ENCODE results near the gene PRKAG2. TPM values are rescaled to one million over a fixed set of nuclear protein-coding genes. Genes with fewer than 3 reads are reported as not detected.

PRKAG2 gene
- total RNA-seq, 1 donor from 2014 or later: 130 TPM

DNA sequence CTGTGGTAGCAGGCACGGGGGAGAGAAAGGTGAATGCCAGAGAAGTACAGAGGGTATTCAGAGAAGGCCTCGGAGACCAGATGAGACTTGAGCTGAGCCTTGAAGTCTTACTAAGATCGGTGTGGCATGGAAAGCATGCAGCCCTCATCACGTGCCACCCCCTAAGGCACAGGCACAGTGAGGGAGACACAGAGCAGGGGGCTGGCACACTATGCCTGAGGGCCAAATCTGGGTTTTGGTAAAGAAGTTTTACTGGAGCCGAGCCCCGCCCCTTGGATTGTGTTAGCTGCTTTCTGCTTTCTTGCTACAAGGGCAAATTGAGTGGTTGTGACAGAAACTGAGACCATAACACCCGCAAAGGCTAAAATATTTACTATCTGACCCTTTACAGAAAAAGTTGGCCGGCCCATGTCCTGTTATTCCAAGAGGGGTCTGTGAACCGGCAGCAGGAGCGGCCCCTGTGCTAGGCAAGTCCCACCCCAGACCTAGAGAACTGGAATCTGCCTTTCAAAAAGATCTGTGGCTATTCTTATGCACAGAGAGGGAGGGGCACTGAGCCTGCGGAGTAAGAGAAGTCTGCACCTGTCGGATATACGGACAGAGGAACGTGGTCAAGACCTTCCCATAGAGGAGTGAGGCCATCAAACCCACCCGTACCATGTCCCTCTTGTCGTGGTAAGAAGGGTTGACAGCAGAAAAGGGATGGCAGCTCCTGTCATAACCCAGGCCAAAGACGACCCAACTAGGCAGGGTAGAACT is 247.9 kb downstream of the PRKAG2 start:
- no peak for TF ChIP-seq CTCF (IDR thresholded peaks at IDR 0.05; ENCODE audit: borderline replicate concordance)
- Histone ChIP-seq H3K4me1 (peaks cover 86% of the 10 kb centered on the region), H3K36me3 (peaks cover 8% of the 10 kb centered on the region), H3K27me3 (ENCODE audit: low read depth) (no peaks in the 10 kb centered on the region), H3K27ac (replicated peaks) (peak overlapping the region; percentile 55), H3K4me3 (peak overlapping the region; percentile 78), H3K9me3 (replicated peaks) (peaks cover 4% of the 10 kb centered on the region)
- intact Hi-C loops (cut with micrococcal nuclease): no loop called here
- DNase-seq: no peak

DNA sequence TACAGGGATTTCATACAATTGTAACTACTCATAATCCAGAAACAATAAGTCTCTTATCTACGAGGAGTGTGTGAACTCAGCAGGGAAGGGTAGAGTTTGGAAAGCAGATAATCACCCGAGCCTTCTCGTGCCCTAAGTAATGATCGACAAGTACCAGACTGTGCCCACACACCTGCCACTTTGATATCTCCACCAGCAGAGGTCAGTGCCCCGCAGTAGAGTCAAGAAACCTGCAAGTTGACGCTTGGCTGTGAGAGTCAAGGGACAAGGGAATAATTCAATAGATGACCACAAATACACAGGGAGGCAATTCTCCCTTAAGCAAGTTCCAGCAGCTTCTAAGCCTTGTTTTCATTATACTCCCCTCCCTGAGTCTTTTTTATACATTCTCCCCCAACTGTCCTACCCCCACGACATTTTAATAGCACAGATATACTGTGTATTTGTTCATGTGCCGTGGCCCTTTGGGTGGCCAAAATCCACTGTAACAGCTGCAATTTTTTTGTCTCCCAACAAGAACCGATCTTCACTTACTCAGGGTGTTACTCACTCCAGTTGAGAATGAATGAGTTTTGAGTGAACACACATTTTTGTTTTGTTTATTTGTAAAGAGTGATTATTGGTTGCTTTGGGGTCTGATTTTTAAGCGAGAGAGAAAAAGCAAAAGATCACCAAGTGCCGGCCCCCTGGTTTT is 250.3 kb downstream of the PRKAG2 start:
- peak overlapping the region; percentile 31 for H3K27ac ChIP-seq (replicated peaks)
- no peak for DNase-seq
- peaks cover 82% of the 10 kb centered on the region for H3K4me1 ChIP-seq
- intact Hi-C loops (cut with micrococcal nuclease): no loop called here
- no peak overlapping the region for H3K4me3 ChIP-seq
- H3K9me3 ChIP-seq (replicated peaks): no peaks in the 10 kb centered on the region
- peaks cover 15% of the 10 kb centered on the region for H3K36me3 ChIP-seq
- peak; percentile 59 for TF ChIP-seq CTCF (IDR thresholded peaks at IDR 0.05; ENCODE audit: borderline replicate concordance)
- H3K27me3 ChIP-seq (ENCODE audit: low read depth): no peaks in the 10 kb centered on the region

- Histone ChIP-seq H3K36me3 (peaks cover 15% of the 10 kb centered on the region), H3K4me1 (peaks cover 72% of the 10 kb centered on the region), H3K27me3 (ENCODE audit: low read depth) (no peaks in the 10 kb centered on the region), H3K27ac (replicated peaks) (peak overlapping the region; percentile 31), H3K9me3 (replicated peaks) (no peaks in the 10 kb centered on the region), H3K4me3 (no peak overlapping the region)
- TF ChIP-seq CTCF (IDR thresholded peaks at IDR 0.05; ENCODE audit: borderline replicate concordance): no peak
- intact Hi-C loops (cut with micrococcal nuclease): no loop called here
- no peak for DNase-seq
Measured at GRCh38 chr7:151625606-151626005, 251.3 kb downstream of the PRKAG2 start.

- TF ChIP-seq CTCF (IDR thresholded peaks at IDR 0.05; ENCODE audit: borderline replicate concordance): no peak
- H3K4me3 ChIP-seq: no peak overlapping the region
- peak overlapping the region; percentile 15 for H3K27ac ChIP-seq (replicated peaks)
- DNase-seq: no peak
- H3K9me3 ChIP-seq (replicated peaks): no peaks in the 10 kb centered on the region
- H3K4me1 ChIP-seq: peaks cover 60% of the 10 kb centered on the region
- no peaks in the 10 kb centered on the region for H3K27me3 ChIP-seq (ENCODE audit: low read depth)
- intact Hi-C loops (cut with micrococcal nuclease): no loop called here
- H3K36me3 ChIP-seq: peaks cover 20% of the 10 kb centered on the region
Measured at GRCh38 chr7:151624246-151624928, 252.5 kb downstream of the PRKAG2 start.

DNA sequence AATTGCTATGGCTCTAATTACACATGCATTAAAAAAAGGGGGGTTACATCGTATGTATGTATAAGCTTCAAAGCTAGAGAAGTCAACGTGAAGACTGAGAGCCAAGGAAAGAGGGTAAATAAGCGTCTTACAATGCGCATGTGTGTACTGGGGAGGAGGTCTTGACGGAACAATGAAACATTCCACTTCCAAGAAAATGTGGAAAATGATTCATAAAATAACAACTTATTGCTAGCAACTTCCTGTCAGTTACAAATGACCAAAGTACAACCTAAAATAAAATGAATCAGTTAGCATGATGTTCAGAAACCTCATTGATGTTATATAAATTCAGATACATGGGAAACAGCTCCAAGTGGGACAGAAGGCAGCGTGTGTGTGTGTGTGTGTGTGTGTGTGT is 253.1 kb downstream of the PRKAG2 start:
- H3K4me3 ChIP-seq: no peak overlapping the region
- no peak for TF ChIP-seq CTCF (IDR thresholded peaks at IDR 0.05; ENCODE audit: borderline replicate concordance)
- no peaks in the 10 kb centered on the region for H3K9me3 ChIP-seq (replicated peaks)
- DNase-seq: no peak
- intact Hi-C loops (cut with micrococcal nuclease): no loop called here
- H3K27ac ChIP-seq (replicated peaks): no peak overlapping the region
- H3K36me3 ChIP-seq: peaks cover 20% of the 10 kb centered on the region
- peaks cover 54% of the 10 kb centered on the region for H3K4me1 ChIP-seq
- H3K27me3 ChIP-seq (ENCODE audit: low read depth): no peaks in the 10 kb centered on the region
